ENCODE measurements around the gene CKAP5.
"Not testable (repeated sequence)": the region's sequence is repeated elsewhere in the genome, so short reads cannot be mapped to it uniquely, and the experiment has no call there.

The CKAP5 gene

GRCh38 chr11:46724088-46724487, 122.0 kb downstream of the CKAP5 start:
- no peak for DNase-seq

GRCh38 chr11:46723359-46723680, 122.8 kb downstream of the CKAP5 start:
- no peak for DNase-seq

GRCh38 chr11:46722566-46723358, 123.3 kb downstream of the CKAP5 start:
- no peak for DNase-seq

- DNase-seq: no peak
Observed at GRCh38 chr11:46721286-46721685, 124.8 kb downstream of the CKAP5 start.

- no peak for DNase-seq
Observed at GRCh38 chr11:46719543-46720218, 126.4 kb downstream of the CKAP5 start.

- DNase-seq: no peak
Observed at GRCh38 chr11:46719048-46719542, 127.0 kb downstream of the CKAP5 start, which contains the start of gene F2. Gene F2, plus strand, starts transcription at chr11:46719213. Its CDS starts 23 bp downstream, at chr11:46719236.

- no peak for DNase-seq
Observed at GRCh38 chr11:46718155-46719019, 127.7 kb downstream of the CKAP5 start.

GRCh38 chr11:46717825-46718154, 128.3 kb downstream of the CKAP5 start:
- DNase-seq: not testable (repeated sequence)

- DNase-seq: no peak
Observed at GRCh38 chr11:46712874-46713576, 133.1 kb downstream of the CKAP5 start.

GRCh38 chr11:46711303-46711702, 134.8 kb downstream of the CKAP5 start:
- DNase-seq: no peak

- no peak for DNase-seq
Observed at GRCh38 chr11:46710821-46711269, 135.2 kb downstream of the CKAP5 start.

- DNase-seq: not testable (repeated sequence)
Observed at GRCh38 chr11:46709351-46709750, 136.7 kb downstream of the CKAP5 start.

GRCh38 chr11:46706886-46707285, 139.2 kb downstream of the CKAP5 start:
- DNase-seq: no peak

- DNase-seq: no peak
Observed at GRCh38 chr11:46705070-46705688, 140.9 kb downstream of the CKAP5 start.

GRCh38 chr11:46701078-46701654, 144.9 kb downstream of the CKAP5 start:
- no peak for DNase-seq

GRCh38 chr11:46700241-46701077, 145.6 kb downstream of the CKAP5 start, which contains the start of the genes ARHGAP1 and ZNF408:
Gene ARHGAP1, minus strand, starts transcription at chr11:46700619. Its CDS starts 4,512 bp downstream, at chr11:46696107.
Gene ZNF408, plus strand, starts transcription at chr11:46701031. Its CDS starts 17 bp downstream, at chr11:46701048.
- peak; percentile 98 for DNase-seq

- no peak for DNase-seq
Observed at GRCh38 chr11:46698597-46698996, 147.5 kb downstream of the CKAP5 start.

GRCh38 chr11:46697723-46698122, 148.4 kb downstream of the CKAP5 start:
- no peak for DNase-seq

- no peak for DNase-seq
Observed at GRCh38 chr11:46697303-46697702, 148.8 kb downstream of the CKAP5 start.

GRCh38 chr11:46696212-46696558, 149.9 kb downstream of the CKAP5 start:
- no peak for DNase-seq
